Esophagus muscularis mucosa (tissue), 4 donors: ENCODE measurements around the gene PRKCD. TPM values are rescaled to one million over a fixed set of nuclear protein-coding genes. Genes with fewer than 3 reads are reported as not detected.
"Not testable (repeated sequence)": the region's sequence is repeated elsewhere in the genome, so short reads cannot be mapped to it uniquely, and the experiment has no call there.

Source experiments
- DNase-seq: peaks from one replicate; pipeline ENCODE4 v3.0.0-alpha.2; 2017; ENCODE audit errors: extremely low spot score
- H3K27ac ChIP-seq, 4 donors: fragments of 200-600 bp; sonication (generic); replicated peaks in 1 of 4; 1 replicate in 3 of 4; 2 replicates in 1 of 4; pipeline ENCODE4 v1.5.1; 2016 to 2019; ENCODE audit warnings: mild to moderate bottlenecking in 1 of 4
- H3K27me3 ChIP-seq, 4 donors: fragments of 200-600 bp; sonication (generic); one replicate each; pipeline versions ENCODE4 v1.5.1 to v1.6.0; 2016 to 2019
- H3K36me3 ChIP-seq, 4 donors: fragments of 200-600 bp; sonication (generic); one replicate each; pipeline ENCODE4 v1.5.1; 2016 to 2019
- H3K4me1 ChIP-seq, 4 donors: fragments of 200-600 bp; sonication (generic); one replicate each; pipeline ENCODE4 v1.5.1; 2016 to 2019
- H3K4me3 ChIP-seq, 4 donors: fragments of 200-600 bp; sonication (generic); 1 replicate in 2 of 4; 2 replicates in 2 of 4; pipeline ENCODE4 v1.5.1; 2016 to 2019; ENCODE audit warnings: mild to moderate bottlenecking in 4 of 4, moderate library complexity in 1 of 4
- H3K9me3 ChIP-seq, 4 donors: fragments of 200-600 bp; sonication (generic); 1 replicate in 3 of 4; 2 replicates in 1 of 4; pipeline ENCODE4 v1.5.1; 2016 to 2019
- EP300 ChIP-seq: sonication (generic); formaldehyde crosslinking; IDR thresholded peaks from one replicate; pipeline ENCODE4 v1.6.1; 2017; ENCODE audit warnings: antibody characterized with exemption
- POLR2A ChIP-seq: fragments of 450-650 bp; IDR thresholded peaks from one replicate; pipeline ENCODE4 v1.6.1; 2017; ENCODE audit warnings: antibody characterized with exemption, moderate library complexity, mild to moderate bottlenecking, low read depth
- POLR2AphosphoS5 ChIP-seq, 2 donors: sonication (generic); formaldehyde crosslinking; IDR thresholded peaks; one replicate each; pipeline ENCODE4 v1.6.1; 2017; ENCODE audit warnings: antibody characterized with exemption in 2 of 2
- WGBS: methylation state at CpG from one replicate; pipeline ENCODE4 v1.1.5; 2018; 5-methylcytosine and 5-hydroxymethylcytosine counted together
- intact Hi-C: fragments of 100-400 bp; cut with DNase I; formaldehyde crosslinking; loops from one replicate; pipeline ENCODE4 v1.15.1; 2023
- total RNA-seq, 4 donors: library from RNA; depleted of rRNA; stranded (reverse); fragments of >200 nt; gene quantifications; one replicate each; pipeline versions ENCODE4 v1.1.0 to v1.2.1, GENCODE V29; 2016
- TF ChIP-seq, protein P1 (sequence below), 3 experiments: fragments of 200-600 bp in 2 of 3; fragments of 450-650 bp in 1 of 3; sonication (generic) in 2 of 3; IDR thresholded peaks; one replicate each; pipeline ENCODE4 v1.5.1; 2017 to 2019; ENCODE audit warnings: antibody characterized with exemption in 3 of 3, mild to moderate bottlenecking in 2 of 3, moderate library complexity in 1 of 3

The PRKCD gene
- total RNA-seq, 4 donors from 2014 or later, result 7.0 to 16.7 (median 12.4) TPM

DNA sequence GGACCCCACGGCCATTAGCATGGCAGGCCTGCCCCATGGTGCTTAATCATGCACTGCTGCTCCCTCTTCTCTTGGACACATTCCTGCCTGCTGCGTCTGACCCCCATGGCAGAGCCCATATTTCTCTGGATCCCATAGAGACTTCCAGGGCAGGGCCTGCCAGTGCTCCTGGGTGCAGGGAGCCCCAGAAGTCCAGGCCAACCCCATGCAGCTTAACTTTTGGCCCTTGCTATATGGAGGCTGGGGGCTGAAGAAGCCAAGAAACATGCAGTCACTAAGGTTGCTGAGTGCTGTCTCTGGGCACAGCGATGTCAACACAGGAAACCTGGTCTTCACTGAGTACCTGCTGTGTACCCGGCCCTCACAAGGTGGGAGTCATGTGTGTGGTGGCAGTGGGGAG is 11.3 kb upstream of the PRKCD start:
- Histone ChIP-seq H3K36me3 (no peaks in the 10 kb centered on the region), H3K27me3 (no peaks in the 10 kb centered on the region), H3K27ac (no peak overlapping the region), H3K4me1 (peaks cover 8 to 16% (median 12%) of the 10 kb centered on the region in 4 donors), H3K9me3 (no peaks in the 10 kb centered on the region), H3K4me3 (no peak overlapping the region)
- intact Hi-C loops, result no loop called here
- DNase-seq, result no peak
- WGBS, result 89% methylated on average over 4 of the region's 4 CpGs
- TF ChIP-seq POLR2AphosphoS5 (IDR thresholded peaks at IDR 0.05) (no peak), POLR2A (no peak), EP300 (no peak)

DNA sequence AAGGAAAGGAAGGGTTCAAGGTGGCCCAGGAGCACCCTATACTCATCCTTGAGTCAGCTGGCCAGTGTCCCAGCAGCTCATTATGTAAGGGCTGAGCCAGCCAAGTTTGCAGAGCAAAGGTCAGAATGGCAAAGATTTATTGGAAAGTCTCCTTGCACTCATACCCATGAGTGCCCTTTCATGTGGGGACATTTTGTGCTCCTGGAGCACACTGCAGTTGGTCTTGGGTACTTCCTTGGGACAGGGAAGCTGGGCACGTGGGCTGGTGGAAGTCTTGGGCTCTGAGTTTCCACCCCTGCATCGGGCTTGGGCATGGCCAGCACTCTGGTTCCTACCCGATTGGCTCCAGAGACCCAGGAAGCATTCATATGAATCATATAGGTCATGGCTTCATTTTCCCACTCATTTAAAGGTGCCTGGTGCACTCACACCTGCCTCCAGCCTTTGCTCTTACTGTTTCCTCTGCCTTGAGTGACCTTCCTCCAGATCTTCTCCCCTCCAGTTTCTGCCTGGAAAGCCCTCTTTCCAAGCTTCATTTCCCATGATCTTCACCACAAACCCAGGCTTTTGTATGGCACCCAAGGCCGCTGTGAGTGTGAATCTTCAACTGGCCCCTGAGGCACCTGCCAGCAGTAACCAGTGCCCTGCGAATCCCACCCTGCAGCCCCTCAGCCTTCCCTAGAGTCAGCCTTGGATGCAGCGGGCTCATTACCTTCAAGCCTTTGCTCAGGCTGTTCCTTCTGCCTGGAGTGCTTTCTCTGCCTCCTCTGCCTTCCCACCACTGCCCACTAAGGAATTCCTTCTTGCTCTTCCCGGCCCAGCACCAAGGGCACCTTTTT is 10.5 kb upstream of the PRKCD start:
- TF ChIP-seq, protein P1, sequence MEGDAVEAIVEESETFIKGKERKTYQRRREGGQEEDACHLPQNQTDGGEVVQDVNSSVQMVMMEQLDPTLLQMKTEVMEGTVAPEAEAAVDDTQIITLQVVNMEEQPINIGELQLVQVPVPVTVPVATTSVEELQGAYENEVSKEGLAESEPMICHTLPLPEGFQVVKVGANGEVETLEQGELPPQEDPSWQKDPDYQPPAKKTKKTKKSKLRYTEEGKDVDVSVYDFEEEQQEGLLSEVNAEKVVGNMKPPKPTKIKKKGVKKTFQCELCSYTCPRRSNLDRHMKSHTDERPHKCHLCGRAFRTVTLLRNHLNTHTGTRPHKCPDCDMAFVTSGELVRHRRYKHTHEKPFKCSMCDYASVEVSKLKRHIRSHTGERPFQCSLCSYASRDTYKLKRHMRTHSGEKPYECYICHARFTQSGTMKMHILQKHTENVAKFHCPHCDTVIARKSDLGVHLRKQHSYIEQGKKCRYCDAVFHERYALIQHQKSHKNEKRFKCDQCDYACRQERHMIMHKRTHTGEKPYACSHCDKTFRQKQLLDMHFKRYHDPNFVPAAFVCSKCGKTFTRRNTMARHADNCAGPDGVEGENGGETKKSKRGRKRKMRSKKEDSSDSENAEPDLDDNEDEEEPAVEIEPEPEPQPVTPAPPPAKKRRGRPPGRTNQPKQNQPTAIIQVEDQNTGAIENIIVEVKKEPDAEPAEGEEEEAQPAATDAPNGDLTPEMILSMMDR (IDR thresholded peaks at IDR 0.05), result no peak
- TF ChIP-seq POLR2AphosphoS5 (IDR thresholded peaks at IDR 0.05) (no peak), POLR2A (no peak), EP300 (no peak)
- intact Hi-C loops, result no loop called here
- Histone ChIP-seq H3K27ac (no peak overlapping the region), H3K4me3 (no peak overlapping the region), H3K36me3 (no peaks in the 10 kb centered on the region), H3K27me3 (peaks cover 0 to 6% (median 0%) of the 10 kb centered on the region in 4 donors), H3K9me3 (no peaks in the 10 kb centered on the region), H3K4me1 (peaks cover 8 to 17% (median 13%) of the 10 kb centered on the region in 4 donors)
- 91% methylated on average over 6 of the region's 7 CpGs for WGBS
- DNase-seq, result no peak

DNA sequence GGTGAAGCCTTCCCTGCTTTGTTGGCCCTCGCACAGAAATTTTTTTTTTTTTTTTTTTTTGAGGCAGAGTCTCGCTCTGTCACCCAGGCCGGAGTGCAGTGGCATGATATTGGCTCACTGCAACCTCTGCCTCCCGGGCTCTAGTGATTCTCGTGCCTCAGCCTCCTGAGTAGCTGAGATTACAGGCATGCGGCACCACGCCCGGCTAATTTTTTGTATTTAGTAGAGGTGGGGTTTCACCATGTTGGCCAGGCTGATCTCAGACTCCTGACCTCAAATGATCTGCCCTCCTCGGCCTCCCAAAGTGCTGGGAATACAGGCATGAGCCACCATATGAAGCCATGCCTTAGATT is 9.9 kb upstream of the PRKCD start:
- intact Hi-C loops, result not testable (repeated sequence)
- peaks cover 11 to 20% (median 15%) of the 10 kb centered on the region in 4 donors for H3K4me1 ChIP-seq
- 93% methylated on average over 9 of the region's 9 CpGs for WGBS

DNA sequence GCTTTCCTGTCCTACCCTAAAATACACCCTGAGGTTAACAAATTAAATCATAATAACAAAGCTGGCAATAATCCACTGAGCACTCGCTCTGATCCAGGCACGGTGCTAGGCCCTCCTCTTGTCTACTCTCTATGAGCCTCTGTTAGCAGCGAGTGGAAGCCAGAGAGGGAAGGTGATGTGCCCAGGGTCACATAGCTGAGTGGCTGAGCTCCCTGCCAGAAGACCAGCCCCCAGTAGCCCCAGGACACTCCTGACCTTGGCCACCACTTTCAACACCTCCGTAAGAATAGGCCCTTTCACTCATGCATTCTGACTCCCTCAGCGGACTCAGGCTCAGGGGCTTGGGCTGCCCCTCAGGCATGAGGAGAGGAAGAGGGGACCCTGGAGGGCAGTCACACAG is 9.5 kb upstream of the PRKCD start:
- no peak overlapping the region for H3K4me3 ChIP-seq
- peaks cover 15 to 24% (median 17%) of the 10 kb centered on the region in 4 donors for H3K4me1 ChIP-seq
- H3K36me3 ChIP-seq, result no peaks in the 10 kb centered on the region
- H3K27me3 ChIP-seq, result peaks cover 0 to 11% (median 2%) of the 10 kb centered on the region in 4 donors
- no peaks in the 10 kb centered on the region for H3K9me3 ChIP-seq
- TF ChIP-seq EP300, result no peak
- TF ChIP-seq POLR2A, result no peak
- TF ChIP-seq POLR2AphosphoS5 (IDR thresholded peaks at IDR 0.05), result no peak
- TF ChIP-seq, protein P1 (IDR thresholded peaks at IDR 0.05), result no peak
- intact Hi-C loops, result no loop called here
- no peak overlapping the region for H3K27ac ChIP-seq
- WGBS, result 94% methylated on average over 5 of the region's 5 CpGs
- no peak for DNase-seq

More for the DNA sequence above, 9.9 kb upstream of the PRKCD start:
- not testable (repeated sequence) for DNase-seq, H3K9me3 ChIP-seq, H3K27me3 ChIP-seq, H3K4me3 ChIP-seq, H3K36me3 ChIP-seq, H3K27ac ChIP-seq

DNA sequence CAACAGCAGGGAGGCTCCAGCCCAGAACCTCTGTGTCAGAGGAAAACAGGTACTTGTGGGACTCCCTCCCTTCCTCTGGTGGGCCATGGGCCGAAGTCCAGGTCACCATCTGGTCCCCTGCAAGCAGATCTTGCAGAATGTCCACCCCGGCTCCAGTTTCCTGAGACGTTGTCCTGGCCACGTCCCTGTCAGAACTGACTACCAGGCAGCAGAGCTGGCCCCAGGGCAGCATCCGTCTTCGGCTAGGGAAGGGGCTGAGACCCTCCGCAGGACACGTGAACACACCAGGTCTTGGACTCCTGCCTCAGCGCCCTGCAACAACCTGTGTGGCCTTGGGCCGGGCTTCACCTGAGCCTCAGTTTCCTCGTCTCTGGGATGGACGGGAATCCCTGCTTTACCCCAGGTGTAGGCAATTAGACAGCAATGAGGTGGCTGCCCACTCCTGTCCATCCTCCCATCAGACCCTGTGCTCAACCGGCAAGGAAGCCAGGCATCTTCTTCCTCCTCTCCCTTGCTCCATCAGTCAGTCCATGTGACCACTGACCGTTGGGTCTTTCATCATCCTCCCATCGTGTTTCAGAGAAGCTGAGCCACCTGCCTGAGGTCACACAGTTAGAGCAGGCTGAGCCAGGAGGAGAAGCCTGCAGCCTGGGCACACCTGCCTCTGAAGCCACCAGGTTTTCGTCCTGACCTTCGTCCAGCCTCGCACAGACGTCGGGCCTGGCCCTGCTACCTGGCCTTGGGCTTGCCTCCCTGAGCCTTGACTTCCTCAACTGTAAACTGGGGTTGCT is 8.9 kb upstream of the PRKCD start:
- no peak for TF ChIP-seq POLR2A
- TF ChIP-seq, protein P1 (IDR thresholded peaks at IDR 0.05), result no peak
- H3K4me3 ChIP-seq, result no peak overlapping the region
- intact Hi-C loops, result no loop called here

More for the DNA sequence above, 8.9 kb upstream of the PRKCD start:
- Histone ChIP-seq H3K27ac (no peak overlapping the region), H3K36me3 (no peaks in the 10 kb centered on the region), H3K4me1 (peaks cover 19 to 30% (median 20%) of the 10 kb centered on the region in 4 donors), H3K27me3 (peaks cover 0 to 16% (median 2%) of the 10 kb centered on the region in 4 donors), H3K9me3 (no peaks in the 10 kb centered on the region)
- DNase-seq, result no peak
- WGBS, result 83% methylated on average over 17 of the region's 20 CpGs
